IMR-90 (cell line): ENCODE results near the gene CREG1. TPM values are rescaled to one million over a fixed set of nuclear protein-coding genes. Genes with fewer than 3 reads are reported as not detected.

Experiments
- ATAC-seq: fragments of 200-7000 bp; cut with Tn5 transposase; 2 replicates; pipeline ENCODE4 v1.9.1; 2020; ENCODE audit warnings: low read depth, mild to moderate bottlenecking, moderate library complexity
- BruUV-seq: library from RNA; stranded (reverse); fragments of 400-500 nt; replicated peaks from 2 replicates; lab custom pipeline; 2021; lab: Mats Ljungman, UMichigan
- CTCF ChIA-PET: fragments of 300-600 bp; formaldehyde crosslinking; extraction: SDS; loops from one replicate; lab custom pipeline; 2021; ENCODE audit warnings: antibody characterized with exemption; lab: Yijun Ruan, JAX
- POLR2A ChIA-PET: fragments of 300-600 bp; sonication (Branson Sonifier 250); formaldehyde crosslinking; loops from one replicate; lab custom pipeline; 2022; ENCODE audit warnings: antibody characterized with exemption; ENCODE audit not compliant: unreplicated experiment; lab: Charles Lee
- DNase-seq: peaks from one replicate; pipeline ENCODE4 v3.0.0; 2013
- H2AFZ ChIP-seq: replicated peaks from 2 replicates; pipeline ENCODE3; 2013; ENCODE audit warnings: low read length, mild to moderate bottlenecking; ENCODE audit not compliant: poor library complexity
- H2AK5ac ChIP-seq: 2 replicates; pipeline ENCODE4 v1.6.1; 2013; ENCODE audit warnings: low read depth, low read length, inconsistent platforms
- H2AK9ac ChIP-seq: replicated peaks from 2 replicates; pipeline ENCODE3; 2013; ENCODE audit warnings: mild to moderate bottlenecking, low read depth, low read length, moderate library complexity; ENCODE audit not compliant: poor library complexity
- H2BK120ac ChIP-seq: 2 replicates; pipeline ENCODE4 v1.6.1; 2013; ENCODE audit warnings: low read depth, low read length, inconsistent platforms
- H2BK15ac ChIP-seq: 3 replicates; pipeline ENCODE4 v1.6.1; 2013; ENCODE audit warnings: low read depth, low read length, inconsistent platforms
- H2BK20ac ChIP-seq: 2 replicates; pipeline ENCODE4 v1.6.1; 2013; ENCODE audit warnings: low read depth, mild to moderate bottlenecking, inconsistent platforms, low read length, moderate library complexity
- H2BK5ac ChIP-seq: 2 replicates; pipeline ENCODE4 v1.6.1; 2013; ENCODE audit warnings: mild to moderate bottlenecking, low read depth, low read length, inconsistent platforms; ENCODE audit not compliant: poor library complexity, severe bottlenecking
- H3K14ac ChIP-seq: replicated peaks from 2 replicates; pipeline ENCODE4 v1.6.1; 2013; ENCODE audit warnings: low read depth, low read length, inconsistent platforms
- H3K18ac ChIP-seq: 2 replicates; pipeline ENCODE4 v1.6.1; 2013; ENCODE audit warnings: low read depth, low read length, control low read depth
- H3K23ac ChIP-seq: 2 replicates; pipeline ENCODE4 v1.6.1; 2013; ENCODE audit warnings: low read depth, low read length, inconsistent platforms
- H3K27ac ChIP-seq: 2 replicates; pipeline ENCODE4 v1.5.1; 2013; ENCODE audit warnings: mild to moderate bottlenecking, control low read depth, low read length; ENCODE audit not compliant: insufficient read depth
- H3K27me3 ChIP-seq: 2 replicates; pipeline ENCODE4 v1.6.1; 2013; ENCODE audit warnings: low read length; ENCODE audit not compliant: control insufficient read depth, insufficient read depth
- H3K36me3 ChIP-seq: 2 replicates; pipeline ENCODE4 v1.6.1; 2013; ENCODE audit warnings: low read length, mixed read lengths; ENCODE audit not compliant: control insufficient read depth, insufficient read depth
- H3K4ac ChIP-seq: 2 replicates; pipeline ENCODE4 v1.6.1; 2013; ENCODE audit warnings: low read depth, low read length, inconsistent platforms
- H3K4me1 ChIP-seq: 2 replicates; pipeline ENCODE4 v1.6.1; 2013; ENCODE audit warnings: low read length, mixed read lengths; ENCODE audit not compliant: control insufficient read depth, insufficient read depth
- H3K4me2 ChIP-seq: 2 replicates; pipeline ENCODE4 v1.6.1; 2013; ENCODE audit warnings: low read depth, mild to moderate bottlenecking, control low read depth, low read length, moderate library complexity
- H3K4me3 ChIP-seq: 2 replicates; pipeline ENCODE4 v1.5.1; 2013; ENCODE audit warnings: low read depth, mild to moderate bottlenecking, control low read depth, low read length, moderate library complexity; ENCODE audit not compliant: insufficient read depth
- H3K56ac ChIP-seq: 2 replicates; pipeline ENCODE4 v1.6.1; 2013; ENCODE audit warnings: low read length, inconsistent platforms; ENCODE audit not compliant: insufficient read depth; ENCODE audit errors: extremely low read depth
- H3K79me1 ChIP-seq, 2 experiments: 2 replicates each; pipeline ENCODE4 v1.6.1; 2013; ENCODE audit warnings: low read length in 2 of 2, inconsistent platforms in 1 of 2, low read depth in 1 of 2
- H3K9ac ChIP-seq: 2 replicates; pipeline ENCODE4 v1.6.1; 2013; ENCODE audit warnings: low read depth, low read length, control low read depth
- H3K9me1 ChIP-seq: 2 replicates; pipeline ENCODE4 v1.6.1; 2013; ENCODE audit warnings: low read length, inconsistent platforms; ENCODE audit not compliant: insufficient read depth
- H3K9me3 ChIP-seq: 2 replicates; pipeline ENCODE4 v1.6.1; 2013; ENCODE audit warnings: low read length; ENCODE audit not compliant: control insufficient read depth, insufficient read depth
- H4K20me1 ChIP-seq: 2 replicates; pipeline ENCODE4 v1.6.1; 2013; ENCODE audit warnings: low read length, inconsistent platforms; ENCODE audit not compliant: insufficient read depth
- H4K5ac ChIP-seq: 2 replicates; pipeline ENCODE4 v1.6.1; 2013; ENCODE audit warnings: mild to moderate bottlenecking, low read depth, low read length, control low read depth
- H4K8ac ChIP-seq, 2 experiments: 2 replicates each; pipeline ENCODE4 v1.6.1; 2013; ENCODE audit warnings: low read depth in 2 of 2, low read length in 2 of 2, control low read depth in 1 of 2, inconsistent platforms in 1 of 2
- H4K91ac ChIP-seq: 2 replicates; pipeline ENCODE4 v1.6.1; 2013; ENCODE audit warnings: low read depth, low read length, inconsistent platforms; ENCODE audit not compliant: insufficient read depth
- BHLHE40 ChIP-seq: fragments of 150-350 bp; IDR thresholded peaks from 2 replicates; pipeline ENCODE4 v1.6.1; 2016; ENCODE audit warnings: mild to moderate bottlenecking, low read depth, low read length
- CEBPB ChIP-seq: IDR thresholded peaks from 2 replicates; pipeline ENCODE4 v1.6.1; 2012; ENCODE audit warnings: low read depth, low read length, improper control_type of control experiment
- CHD1 ChIP-seq: IDR thresholded peaks from 2 replicates; pipeline ENCODE4 v1.6.1; 2012; ENCODE audit warnings: low read depth, low read length, improper control_type of control experiment
- CTCF ChIP-seq: conservative IDR thresholded peaks from 2 replicates; pipeline ENCODE4 v1.5.1; 2012; ENCODE audit warnings: mild to moderate bottlenecking, low read depth, low read length, improper control_type of control experiment
- ELK1 ChIP-seq: fragments of 150-350 bp; IDR thresholded peaks from 2 replicates; pipeline ENCODE4 v1.6.1; 2016; ENCODE audit warnings: low read depth, mild to moderate bottlenecking, low read length, moderate library complexity, borderline replicate concordance
- FOS ChIP-seq: fragments of 150-350 bp; IDR thresholded peaks from 2 replicates; pipeline ENCODE4 v1.6.1; 2016; ENCODE audit warnings: low read depth, low read length
- MAFK ChIP-seq: IDR thresholded peaks from 2 replicates; pipeline ENCODE4 v1.6.1; 2012; ENCODE audit warnings: low read depth, low read length, improper control_type of control experiment
- MAZ ChIP-seq: IDR thresholded peaks from 2 replicates; pipeline ENCODE4 v1.6.1; 2012; ENCODE audit warnings: low read depth, mild to moderate bottlenecking, low read length, improper control_type of control experiment, moderate library complexity, borderline replicate concordance
- MXI1 ChIP-seq: IDR thresholded peaks from 2 replicates; pipeline ENCODE4 v1.6.1; 2012; ENCODE audit warnings: low read depth, mild to moderate bottlenecking, low read length, moderate library complexity, borderline replicate concordance
- POLR2A ChIP-seq: IDR thresholded peaks from 2 replicates; pipeline ENCODE4 v1.6.1; 2012; ENCODE audit warnings: mild to moderate bottlenecking, low read depth, low read length
- RAD21 ChIP-seq: IDR thresholded peaks from 2 replicates; pipeline ENCODE4 v1.6.1; 2012; ENCODE audit warnings: low read length, improper control_type of control experiment
- RCOR1 ChIP-seq: IDR thresholded peaks from 2 replicates; pipeline ENCODE4 v1.6.1; 2012; ENCODE audit warnings: mild to moderate bottlenecking, low read length, improper control_type of control experiment; ENCODE audit not compliant: insufficient replicate concordance
- RFX5 ChIP-seq: IDR thresholded peaks from 2 replicates; pipeline ENCODE4 v1.8.0; 2012; ENCODE audit warnings: low read depth, mild to moderate bottlenecking, low read length, moderate library complexity
- SMC3 ChIP-seq: fragments of 150-350 bp; IDR thresholded peaks from 2 replicates; pipeline ENCODE4 v1.6.1; 2016; ENCODE audit warnings: low read depth, mild to moderate bottlenecking, antibody characterized with exemption, low read length, moderate library complexity
- USF2 ChIP-seq: fragments of 150-350 bp; IDR thresholded peaks from 2 replicates; pipeline ENCODE4 v1.6.1; 2017; ENCODE audit warnings: mild to moderate bottlenecking, antibody characterized with exemption, low read length, low read depth
- WGBS, 2 experiments: methylation state at CpG; one replicate each; pipeline versions ENCODE4 v1.1.5 to v1.1.7; 2013; ENCODE audit warnings: missing lambda C conversion rate in 2 of 2; ENCODE audit not compliant: insufficient read length in 1 of 2; ENCODE audit errors: extremely low coverage in 2 of 2; 5-methylcytosine and 5-hydroxymethylcytosine counted together
- dilution Hi-C: fragments of 300-500 bp; cut with HindIII; formaldehyde crosslinking; loops from one replicate; pipeline ENCODE4 v1.14.3; 2018; ENCODE audit warnings: low sequenced_read_pairs; ENCODE audit not compliant: unreplicated experiment
- in situ Hi-C: fragments of 300-500 bp; cut with MboI; formaldehyde crosslinking; loops from 3 replicates; pipeline ENCODE4 v1.14.3; 2019; ENCODE audit warnings: low sequenced_read_pairs, inconsistent platforms, mixed read lengths
- intact Hi-C: fragments of 100-400 bp; cut with micrococcal nuclease; formaldehyde crosslinking; loops from 2 replicates; pipeline ENCODE4 v1.10.0; 2022
- polyA plus RNA-seq, 3 experiments: library from polyadenylated mRNA; depleted of rRNA; stranded (reverse); fragments of >200 nt; gene quantifications; 2 replicates each; pipeline ENCODE4 v1.2.3, GENCODE V29; 2012; ENCODE audit warnings: low replicate concordance in 1 of 3
- total RNA-seq: library from RNA; depleted of rRNA; stranded (reverse); fragments of >200 nt; gene quantifications from 2 replicates; pipeline ENCODE4 v1.2.3, GENCODE V29; 2012

Gene CREG1
- total and polyA plus RNA-seq, 2 of the 4 experiments (the other 2 are of a cell fraction) = 2.9 to 6.4 TPM

GRCh38 chr1:167496797-167497619 lies 56.6 kb downstream of the CREG1 start:
- BruUV-seq = no TSS peak
- no peaks in the 10 kb centered on the region for H3K79me1 ChIP-seq
- no peak overlapping the region for H3K9ac ChIP-seq
- H4K8ac ChIP-seq = no peak overlapping the region
- H3K27me3 ChIP-seq = peaks cover 27% of the 10 kb centered on the region
- no peak overlapping the region for H3K18ac ChIP-seq
- no peaks in the 10 kb centered on the region for H4K20me1 ChIP-seq
- H3K27ac ChIP-seq = no peak overlapping the region
- no peak overlapping the region for H2BK20ac ChIP-seq
- no peak overlapping the region for H2AK9ac ChIP-seq
- no peak overlapping the region for H3K4ac ChIP-seq
- intact Hi-C loops (no loop called here), dilution Hi-C loops (no loop called here), in situ Hi-C loops (no loop called here)
- no peaks in the 10 kb centered on the region for H3K9me3 ChIP-seq
- H4K91ac ChIP-seq = no peak overlapping the region
- DNase-seq (no peak), ATAC-seq (no peak)
- no peak overlapping the region for H2BK120ac ChIP-seq
- no peak overlapping the region for H3K4me2 ChIP-seq
- ChIA-PET CTCF (interaction anchor here (0.7 kb wide), 1 partner anchor 11 kb away, joined by 3 read pairs; no protein-coding TSS in a partner anchor), POLR2A (no interaction called here)
- no peaks in the 10 kb centered on the region for H3K4me1 ChIP-seq
- H3K9me1 ChIP-seq = no peaks in the 10 kb centered on the region
- no peak overlapping the region for H2BK5ac ChIP-seq
- H3K56ac ChIP-seq = no peak overlapping the region
- H3K14ac ChIP-seq = no peak overlapping the region
- no peak overlapping the region for H4K5ac ChIP-seq
- 20% methylated on average over 1 of the region's 11 CpGs; no CpG with 5 or more reads in 1 of the 2 experiments for WGBS, 2 experiments
- H3K4me3 ChIP-seq = no peak overlapping the region
- no peak overlapping the region for H2AFZ ChIP-seq
- no peaks in the 10 kb centered on the region for H3K36me3 ChIP-seq
- no peak overlapping the region for H3K23ac ChIP-seq
- H2AK5ac ChIP-seq = no peak overlapping the region
- no peak overlapping the region for H2BK15ac ChIP-seq
- no peak for TF ChIP-seq CHD1
- TF ChIP-seq SMC3 = no peak
- no peak for TF ChIP-seq CTCF
- no peak for TF ChIP-seq CEBPB
- no peak for TF ChIP-seq POLR2A
- TF ChIP-seq RAD21 = no peak
- no peak for TF ChIP-seq RFX5
- no peak for TF ChIP-seq USF2
- no peak for TF ChIP-seq RCOR1
- no peak for TF ChIP-seq BHLHE40
- TF ChIP-seq MAZ = no peak
- TF ChIP-seq FOS = no peak
- TF ChIP-seq MXI1 = no peak
- TF ChIP-seq ELK1 = no peak
- no peak for TF ChIP-seq MAFK
